GM18498 (cell line): ENCODE data around the gene OSGIN1.

ENCODE experiments used
- ATAC-seq: cut with Tn5 transposase; IDR thresholded peaks from one replicate; pipeline ENCODE4 v1.9.1; 2021; ENCODE audit warnings: mild to moderate bottlenecking, moderate library complexity; ENCODE audit not compliant: unreplicated experiment

Gene OSGIN1

GRCh38 chr16:83925957-83926725 lies 26.9 kb upstream of the OSGIN1 start:
- ATAC-seq: peak; percentile 3

GRCh38 chr16:83926726-83927397 lies 26.2 kb upstream of the OSGIN1 start:
- peak; percentile 73 for ATAC-seq

- ATAC-seq: no peak
These were observed 24.5 kb upstream of the OSGIN1 start for GRCh38 chr16:83928341-83929055.

- ATAC-seq: no peak
These were observed 23.1 kb upstream of the OSGIN1 start for GRCh38 chr16:83929811-83930555.

GRCh38 chr16:83930730-83931500 lies 22.1 kb upstream of the OSGIN1 start:
- ATAC-seq: no peak

GRCh38 chr16:83931556-83931955 lies 21.5 kb upstream of the OSGIN1 start:
- no peak for ATAC-seq

GRCh38 chr16:83932304-83932703 lies 20.7 kb upstream of the OSGIN1 start:
- no peak for ATAC-seq

- no peak for ATAC-seq
These were observed 19.9 kb upstream of the OSGIN1 start for GRCh38 chr16:83932955-83933673.

GRCh38 chr16:83933885-83934683 lies 19.0 kb upstream of the OSGIN1 start:
- no peak for ATAC-seq

GRCh38 chr16:83934684-83934977 lies 18.4 kb upstream of the OSGIN1 start:
- ATAC-seq: no peak

GRCh38 chr16:83935005-83935857 lies 17.8 kb upstream of the OSGIN1 start:
- no peak for ATAC-seq

GRCh38 chr16:83935858-83936255 lies 17.2 kb upstream of the OSGIN1 start:
- ATAC-seq: no peak

- no peak for ATAC-seq
These were observed 16.4 kb upstream of the OSGIN1 start for GRCh38 chr16:83936581-83937165.

- no peak for ATAC-seq
These were observed 15.8 kb upstream of the OSGIN1 start for GRCh38 chr16:83937267-83937666.

GRCh38 chr16:83937922-83938885 lies 14.8 kb upstream of the OSGIN1 start:
- ATAC-seq: no peak

- no peak for ATAC-seq
These were observed 13.7 kb upstream of the OSGIN1 start for GRCh38 chr16:83939266-83939855.
